Nephron (organoid): ENCODE measurements around the gene VIPR2.
"Not testable (repeated sequence)": the region's sequence is repeated elsewhere in the genome, so short reads cannot be mapped to it uniquely, and the experiment has no call there.

Source experiments
- H3K27ac Mint-ChIP-seq, 3 experiments: 2 replicates each; pipeline ENCODE4 v1.8.0; 2020; ENCODE audit warnings: mixed read lengths in 3 of 3, mild to moderate bottlenecking in 2 of 3, moderate library complexity in 1 of 3
- H3K27me3 Mint-ChIP-seq: 2 replicates; pipeline ENCODE4 v1.8.0; 2021; ENCODE audit warnings: low read depth, mild to moderate bottlenecking, moderate library complexity, mixed read lengths
- H3K36me3 Mint-ChIP-seq: 2 replicates; pipeline ENCODE4 v1.8.0; 2020; ENCODE audit warnings: low read depth, mixed read lengths
- H3K4me1 Mint-ChIP-seq: 2 replicates; pipeline ENCODE4 v1.8.0; 2020; ENCODE audit warnings: mixed read lengths
- H3K4me3 Mint-ChIP-seq, 3 experiments: 2 replicates each; pipeline ENCODE4 v1.8.0; 2020; ENCODE audit warnings: mild to moderate bottlenecking in 3 of 3, mixed read lengths in 3 of 3, moderate library complexity in 2 of 3
- H3K9me3 Mint-ChIP-seq: 2 replicates; pipeline ENCODE4 v1.8.0; 2020; ENCODE audit warnings: mixed read lengths
- TF ChIP-seq, protein P1 (sequence below), 3 experiments: fragments of 200-600 bp; sonication (generic); IDR thresholded peaks; one replicate each; pipeline ENCODE4 v1.5.0; 2021; ENCODE audit warnings: antibody characterized with exemption in 3 of 3; ENCODE audit not compliant: unreplicated experiment in 3 of 3

The VIPR2 gene

DNA sequence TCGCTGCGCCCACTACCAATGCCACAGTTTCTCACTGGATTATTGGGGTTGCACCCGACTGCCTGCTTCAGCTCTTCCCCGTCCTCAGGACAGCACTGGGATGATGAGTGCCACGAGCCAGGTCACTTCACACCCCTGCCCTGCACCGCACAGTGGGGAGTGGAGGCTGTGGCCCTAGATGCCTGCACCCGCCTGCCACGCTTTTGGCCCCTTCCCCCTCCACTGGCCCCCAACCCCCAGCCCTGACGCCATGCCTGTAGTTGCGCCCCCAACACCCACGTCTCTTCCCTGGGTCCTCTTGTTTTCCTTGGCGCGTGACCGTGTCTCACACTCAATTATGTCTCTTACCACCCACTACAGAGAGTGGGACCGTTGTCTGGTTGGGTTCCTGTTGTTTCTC, 134.3 kb downstream of the VIPR2 start:
- peak overlapping the region; percentile 8 to 73 (median 34) for H3K27ac Mint-ChIP-seq
- H3K4me3 Mint-ChIP-seq = no peak overlapping the region
- peaks cover 8% of the 10 kb centered on the region for H3K27me3 Mint-ChIP-seq
- no peaks in the 10 kb centered on the region for H3K36me3 Mint-ChIP-seq
- TF ChIP-seq, protein P1, sequence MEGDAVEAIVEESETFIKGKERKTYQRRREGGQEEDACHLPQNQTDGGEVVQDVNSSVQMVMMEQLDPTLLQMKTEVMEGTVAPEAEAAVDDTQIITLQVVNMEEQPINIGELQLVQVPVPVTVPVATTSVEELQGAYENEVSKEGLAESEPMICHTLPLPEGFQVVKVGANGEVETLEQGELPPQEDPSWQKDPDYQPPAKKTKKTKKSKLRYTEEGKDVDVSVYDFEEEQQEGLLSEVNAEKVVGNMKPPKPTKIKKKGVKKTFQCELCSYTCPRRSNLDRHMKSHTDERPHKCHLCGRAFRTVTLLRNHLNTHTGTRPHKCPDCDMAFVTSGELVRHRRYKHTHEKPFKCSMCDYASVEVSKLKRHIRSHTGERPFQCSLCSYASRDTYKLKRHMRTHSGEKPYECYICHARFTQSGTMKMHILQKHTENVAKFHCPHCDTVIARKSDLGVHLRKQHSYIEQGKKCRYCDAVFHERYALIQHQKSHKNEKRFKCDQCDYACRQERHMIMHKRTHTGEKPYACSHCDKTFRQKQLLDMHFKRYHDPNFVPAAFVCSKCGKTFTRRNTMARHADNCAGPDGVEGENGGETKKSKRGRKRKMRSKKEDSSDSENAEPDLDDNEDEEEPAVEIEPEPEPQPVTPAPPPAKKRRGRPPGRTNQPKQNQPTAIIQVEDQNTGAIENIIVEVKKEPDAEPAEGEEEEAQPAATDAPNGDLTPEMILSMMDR (IDR thresholded peaks at IDR 0.05; ENCODE audit: unreplicated experiment in 3 of 3) = no peak
- peaks cover 43% of the 10 kb centered on the region for H3K4me1 Mint-ChIP-seq
- H3K9me3 Mint-ChIP-seq = no peaks in the 10 kb centered on the region

DNA sequence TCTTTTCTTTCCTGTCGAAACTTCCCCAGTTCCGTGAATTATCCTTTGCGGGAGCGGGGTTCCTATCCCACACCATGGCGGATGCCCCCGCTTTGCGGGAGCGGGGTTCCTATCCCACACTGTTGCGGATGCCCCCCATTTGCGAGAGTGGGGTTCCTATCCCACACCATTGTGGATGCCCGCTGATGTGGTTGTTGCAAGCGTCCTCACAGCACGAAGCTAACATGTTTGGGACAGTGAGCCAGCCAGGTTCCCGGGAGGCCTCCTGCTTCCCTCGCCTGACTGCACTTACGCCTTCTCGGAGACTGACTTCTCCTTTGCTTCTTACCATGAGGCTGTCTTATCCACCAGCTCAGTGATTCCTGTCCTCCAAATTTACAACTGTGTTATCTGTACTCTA, 134.7 kb downstream of the VIPR2 start:
- Mint-ChIP-seq H3K4me1 (peaks cover 38% of the 10 kb centered on the region), H3K27ac (no peak overlapping the region), H3K27me3 (peaks cover 8% of the 10 kb centered on the region), H3K36me3 (no peaks in the 10 kb centered on the region), H3K9me3 (no peaks in the 10 kb centered on the region), H3K4me3 (no peak overlapping the region)
- TF ChIP-seq, protein P1 (IDR thresholded peaks at IDR 0.05; ENCODE audit: unreplicated experiment in 3 of 3) = no peak

DNA sequence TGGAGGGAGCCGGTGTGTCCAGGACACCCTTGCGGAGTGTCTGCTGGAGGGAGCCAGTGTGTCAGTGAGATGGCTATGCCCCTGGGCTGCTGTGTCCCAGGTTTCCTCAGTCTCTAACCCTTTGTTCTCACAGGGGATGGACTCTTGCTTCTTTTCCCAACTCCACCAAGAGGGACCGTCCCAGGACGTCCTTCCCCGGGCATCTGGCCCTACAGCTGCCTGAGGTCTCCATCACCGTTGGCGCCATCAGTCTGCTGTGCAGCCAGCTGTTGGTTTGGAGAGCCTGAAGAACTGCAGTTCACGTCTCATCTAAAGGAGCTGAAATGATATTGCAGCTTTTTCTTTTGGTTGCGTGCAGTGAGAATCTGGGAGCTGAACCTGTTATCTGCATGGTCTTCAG, 136.2 kb downstream of the VIPR2 start:
- TF ChIP-seq, protein P1 (IDR thresholded peaks at IDR 0.05; ENCODE audit: unreplicated experiment in 3 of 3) = no peak
- H3K27ac Mint-ChIP-seq = peak overlapping the region; percentile 68 to 85 (median 72)
- H3K4me3 Mint-ChIP-seq = no peak overlapping the region
- H3K27me3 Mint-ChIP-seq = peaks cover 5% of the 10 kb centered on the region
- H3K4me1 Mint-ChIP-seq = peaks cover 37% of the 10 kb centered on the region
- no peaks in the 10 kb centered on the region for H3K36me3 Mint-ChIP-seq
- H3K9me3 Mint-ChIP-seq = no peaks in the 10 kb centered on the region

DNA sequence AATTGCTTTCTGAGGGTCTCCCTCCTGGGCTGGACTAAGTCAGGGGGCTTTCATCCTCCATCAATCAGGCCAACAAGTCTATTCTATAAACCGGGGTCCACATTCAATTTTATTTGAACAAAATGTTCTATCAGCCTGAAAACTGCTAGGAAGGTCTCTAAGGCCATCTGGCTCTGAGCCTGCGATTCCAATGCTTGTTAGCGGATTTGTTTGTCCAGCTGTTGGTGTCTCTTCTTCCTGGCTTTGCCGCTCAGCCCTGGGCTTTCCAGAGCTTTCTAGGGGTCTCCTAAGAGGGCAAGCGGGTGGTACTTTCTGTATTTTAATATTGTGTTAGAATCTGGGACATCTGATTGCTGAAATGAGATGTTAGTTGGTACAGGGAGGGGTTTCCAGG, 136.7 kb downstream of the VIPR2 start:
- Mint-ChIP-seq H3K4me1 (peaks cover 37% of the 10 kb centered on the region), H3K36me3 (no peaks in the 10 kb centered on the region), H3K27me3 (peaks cover 4% of the 10 kb centered on the region), H3K4me3 (no peak overlapping the region), H3K27ac (peak overlapping the region; percentile 68 to 85 (median 72)), H3K9me3 (no peaks in the 10 kb centered on the region)
- TF ChIP-seq, protein P1 (IDR thresholded peaks at IDR 0.05; ENCODE audit: unreplicated experiment in 3 of 3) = no peak

- Mint-ChIP-seq H3K4me3 (no peak overlapping the region), H3K27ac (peak overlapping the region; percentile 68 to 85 (median 72)), H3K4me1 (peaks cover 34% of the 10 kb centered on the region), H3K9me3 (no peaks in the 10 kb centered on the region), H3K27me3 (peaks cover 2% of the 10 kb centered on the region), H3K36me3 (no peaks in the 10 kb centered on the region)
- TF ChIP-seq, protein P1 (IDR thresholded peaks at IDR 0.05; ENCODE audit: unreplicated experiment in 3 of 3) = no peak
Observed at GRCh38 chr7:159007364-159007995, 137.2 kb downstream of the VIPR2 start.

GRCh38 chr7:159006610-159007130, 138.0 kb downstream of the VIPR2 start:
- H3K4me1 Mint-ChIP-seq = peaks cover 26% of the 10 kb centered on the region
- H3K36me3 Mint-ChIP-seq = no peaks in the 10 kb centered on the region
- TF ChIP-seq, protein P1 (IDR thresholded peaks at IDR 0.05; ENCODE audit: unreplicated experiment in 3 of 3) = no peak
- H3K4me3 Mint-ChIP-seq = no peak overlapping the region
- peak overlapping the region in 1 of 3 experiments; percentile 10 for H3K27ac Mint-ChIP-seq
- peaks cover under 1% of the 10 kb centered on the region for H3K27me3 Mint-ChIP-seq
- H3K9me3 Mint-ChIP-seq = no peaks in the 10 kb centered on the region

DNA sequence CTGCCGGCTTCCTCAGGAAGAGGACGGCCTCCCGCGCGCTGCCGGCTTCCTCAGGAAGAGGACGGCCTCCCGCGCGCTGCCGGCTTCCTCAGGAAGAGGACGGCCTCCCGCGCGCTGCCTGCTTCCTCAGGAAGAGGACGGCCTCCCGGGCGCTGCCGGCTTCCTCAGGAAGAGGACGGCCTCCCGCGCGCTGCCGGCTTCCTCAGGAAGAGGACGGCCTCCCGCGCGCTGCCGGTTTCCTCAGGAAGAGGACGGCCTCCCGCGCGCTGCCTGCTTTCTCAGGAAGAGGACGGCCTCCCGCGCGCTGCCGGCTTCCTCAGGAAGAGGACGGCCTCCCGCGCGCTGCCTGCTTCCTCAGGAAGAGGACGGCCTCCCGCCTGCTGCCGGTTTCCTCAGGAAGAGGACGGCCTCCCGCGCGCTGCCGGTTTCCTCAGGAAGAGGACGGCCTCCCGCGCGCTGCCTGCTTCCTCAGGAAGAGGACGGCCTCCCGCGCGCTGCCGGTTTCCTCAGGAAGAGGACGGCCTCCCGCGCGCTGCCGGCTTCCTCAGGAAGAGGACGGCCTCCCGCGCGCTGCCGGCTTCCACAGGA, 138.6 kb downstream of the VIPR2 start:
- H3K9me3 Mint-ChIP-seq, H3K4me3 Mint-ChIP-seq, H3K27ac Mint-ChIP-seq, H3K27me3 Mint-ChIP-seq, H3K36me3 Mint-ChIP-seq: not testable (repeated sequence)
- peaks cover 20% of the 10 kb centered on the region for H3K4me1 Mint-ChIP-seq
